ENCODE measurements around the gene INKA2.

Gene INKA2

DNA sequence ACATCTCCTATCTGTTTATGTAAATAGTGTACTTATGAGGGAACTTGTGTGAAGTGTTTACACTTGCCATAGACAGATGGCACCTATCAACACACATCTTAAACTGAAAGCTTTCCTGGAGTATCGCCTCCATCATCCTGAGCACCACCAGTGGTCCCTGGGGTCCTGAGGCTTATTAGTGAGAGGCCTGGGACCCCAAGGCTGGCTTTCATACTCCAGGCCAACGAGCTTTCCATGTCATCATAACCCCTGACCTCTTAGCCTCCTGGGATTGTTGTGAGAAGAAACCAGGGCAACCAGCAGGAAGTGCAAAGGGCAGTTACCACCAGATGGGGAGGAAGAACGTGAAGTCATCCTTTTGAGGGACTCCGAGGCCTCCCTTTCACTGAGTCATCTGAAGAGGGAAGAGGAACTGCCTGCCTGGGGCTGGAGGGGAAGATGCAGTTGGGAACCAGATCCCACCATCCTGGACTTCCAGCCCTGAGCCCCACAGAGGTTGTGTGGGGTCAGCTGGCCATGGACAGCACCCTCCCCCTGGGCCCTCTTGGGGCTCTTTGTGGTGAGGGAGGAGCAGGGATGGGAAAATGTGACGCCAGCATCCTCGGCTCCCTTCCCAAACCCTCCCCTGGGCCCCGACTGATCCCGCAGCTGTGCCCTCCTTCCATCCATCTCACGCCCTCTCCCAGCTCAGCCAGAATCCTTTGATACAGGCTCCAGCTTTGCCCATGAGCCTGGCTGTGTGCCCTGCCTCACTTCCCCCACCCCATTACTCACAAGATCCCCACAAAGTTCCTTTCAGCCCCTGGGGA, 5.8 kb downstream of the INKA2 start:
- FAIRE-seq (peak; percentile 36), DNase-seq (ENCODE audit: insufficient read length, low spot score) (peak; percentile 75)

DNA sequence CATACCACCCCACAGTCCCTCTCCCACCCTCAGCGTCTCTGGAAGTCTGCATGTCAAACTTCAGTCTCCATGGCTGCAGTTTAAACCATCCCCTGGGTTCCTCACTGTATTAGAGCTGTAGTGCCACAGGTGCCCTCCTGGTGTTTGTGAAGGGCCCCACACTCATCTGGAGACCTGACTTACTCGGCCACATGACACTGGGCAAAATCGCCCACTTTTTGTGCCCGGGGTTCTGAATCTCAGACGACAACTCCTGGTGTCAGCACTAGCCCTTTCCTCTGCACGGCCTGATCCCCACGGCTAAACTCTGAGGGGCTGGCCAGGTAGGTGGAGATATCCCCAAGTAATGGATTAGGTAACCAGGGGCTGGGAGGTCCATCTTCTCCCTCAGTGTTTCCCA, 6.5 kb downstream of the INKA2 start:
- DNase-seq (ENCODE audit: insufficient read length, low spot score): no peak
- TF ChIP-seq POLR2A (IDR thresholded peaks at IDR 0.05; ENCODE audit: low read depth, low read length): no peak
- no peak for FAIRE-seq

More for the DNA sequence above, 5.8 kb downstream of the INKA2 start:
- TF ChIP-seq POLR2A (IDR thresholded peaks at IDR 0.05; ENCODE audit: low read depth, low read length): no peak

DNA sequence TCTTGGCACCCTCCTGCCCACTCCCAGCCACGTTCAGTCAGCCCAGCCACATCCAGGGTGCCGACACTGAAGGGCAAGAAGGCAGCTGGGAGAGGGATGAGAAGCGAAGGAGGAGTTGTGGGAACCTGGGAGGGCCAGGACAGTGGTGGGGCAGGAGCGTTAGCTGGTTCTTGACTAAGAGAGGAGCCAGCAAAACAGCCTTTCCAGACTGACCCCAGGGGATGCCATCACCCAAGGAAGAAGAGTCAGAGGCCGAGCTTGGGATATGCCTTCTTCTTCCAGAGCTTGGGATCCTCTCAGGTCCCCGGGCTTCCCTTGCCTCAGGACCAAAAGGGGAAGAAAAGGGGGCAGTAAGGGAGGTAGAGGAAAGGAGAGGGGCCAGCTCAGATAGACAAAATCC, 7.2 kb downstream of the INKA2 start:
- no peak for DNase-seq (ENCODE audit: insufficient read length, low spot score)

DNA sequence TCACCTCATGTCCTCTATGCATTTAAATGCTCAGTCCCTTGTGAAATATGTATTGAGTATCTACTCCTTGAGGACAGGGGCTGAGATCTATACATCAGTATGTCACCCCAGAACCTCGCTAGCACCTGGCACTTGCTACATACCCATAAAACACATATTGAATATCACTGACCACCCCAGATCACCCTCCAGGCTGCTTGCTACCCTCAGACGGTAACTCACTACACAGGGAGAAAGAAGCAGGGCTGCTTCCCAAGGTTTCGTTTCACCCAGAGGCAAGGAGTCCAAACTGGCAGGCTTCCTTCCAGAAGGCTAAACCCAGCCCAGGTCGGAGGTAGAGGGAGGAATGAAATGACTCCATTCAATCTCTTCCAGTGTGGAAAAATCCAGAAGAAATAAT, 8.5 kb downstream of the INKA2 start:
- FAIRE-seq (no peak), DNase-seq (ENCODE audit: insufficient read length, low spot score) (no peak)
- no peak for TF ChIP-seq POLR2A (IDR thresholded peaks at IDR 0.05; ENCODE audit: low read depth, low read length)

More for the DNA sequence above, 7.2 kb downstream of the INKA2 start:
- no peak for TF ChIP-seq POLR2A (IDR thresholded peaks at IDR 0.05; ENCODE audit: low read depth, low read length)
- FAIRE-seq: no peak

DNA sequence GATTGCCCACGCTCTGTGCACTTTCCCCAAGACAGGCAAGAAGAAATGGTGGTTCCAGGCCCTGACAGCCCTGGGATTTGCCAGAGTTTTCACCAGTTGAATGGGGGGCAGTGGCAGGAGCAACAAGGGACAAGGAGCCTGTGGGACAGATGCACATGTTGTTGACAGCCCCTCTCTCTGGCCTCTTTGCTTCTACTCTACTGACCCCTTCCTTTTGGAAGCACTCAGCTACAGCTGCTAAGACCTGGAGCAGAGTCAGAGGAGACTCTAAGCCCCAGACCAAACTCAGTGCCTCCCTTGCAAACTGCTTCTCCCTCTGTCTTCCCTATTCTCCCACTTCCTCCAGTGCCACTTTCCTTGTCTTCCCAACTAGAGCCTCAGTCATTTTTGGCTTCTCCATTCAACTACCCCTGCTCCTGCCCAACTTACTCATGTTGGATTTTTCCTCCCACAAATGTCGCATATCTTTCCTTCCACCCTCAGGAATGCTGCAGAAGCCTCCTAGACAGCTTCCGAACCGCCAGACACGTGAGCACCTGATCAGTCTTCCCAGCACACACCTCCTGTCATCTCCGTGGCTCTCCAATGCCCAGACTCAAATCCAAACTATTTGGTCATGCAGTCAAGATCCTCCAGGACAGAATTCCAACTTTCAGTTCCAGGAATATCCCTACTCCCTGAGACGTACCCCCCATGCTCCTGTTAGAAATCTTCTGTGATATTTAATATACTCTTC, 9.1 kb downstream of the INKA2 start:
- FAIRE-seq: no peak
- TF ChIP-seq POLR2A (IDR thresholded peaks at IDR 0.05; ENCODE audit: low read depth, low read length): no peak
- no peak for DNase-seq (ENCODE audit: insufficient read length, low spot score)

DNA sequence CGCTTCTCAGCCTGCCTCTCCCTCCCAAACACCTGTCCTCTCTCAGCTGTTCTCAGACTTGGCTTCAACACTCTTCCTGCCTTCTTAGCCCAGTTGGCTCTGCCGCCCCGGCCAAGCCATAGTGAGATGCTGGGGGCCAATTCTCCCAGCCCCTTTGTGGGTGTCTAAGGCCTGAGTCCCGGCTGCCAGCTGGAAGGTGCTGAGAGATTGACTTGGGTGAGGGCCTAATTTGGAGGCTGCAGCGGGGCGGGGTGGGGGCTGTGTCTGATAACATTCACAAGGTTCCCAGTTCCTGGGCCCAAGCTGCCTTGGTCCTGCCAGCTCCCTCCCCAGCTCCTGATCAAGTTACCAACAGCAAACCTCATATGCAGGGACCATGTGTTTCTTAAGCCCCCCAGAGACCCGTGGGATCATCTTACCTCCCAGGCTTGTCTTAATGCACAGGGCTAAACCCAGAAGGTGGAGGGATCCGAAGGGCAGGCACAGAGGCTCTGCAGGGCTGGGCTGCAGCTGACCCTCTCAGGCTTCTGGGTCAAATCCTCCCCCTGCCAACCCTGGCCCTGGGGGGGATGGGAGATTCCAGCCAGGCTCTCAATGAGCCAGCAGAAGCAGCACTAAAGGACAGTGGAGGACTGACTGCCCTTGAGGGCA, 9.8 kb downstream of the INKA2 start:
- FAIRE-seq: no peak
- no peak for DNase-seq (ENCODE audit: insufficient read length, low spot score)
- TF ChIP-seq POLR2A (IDR thresholded peaks at IDR 0.05; ENCODE audit: low read depth, low read length): no peak

DNA sequence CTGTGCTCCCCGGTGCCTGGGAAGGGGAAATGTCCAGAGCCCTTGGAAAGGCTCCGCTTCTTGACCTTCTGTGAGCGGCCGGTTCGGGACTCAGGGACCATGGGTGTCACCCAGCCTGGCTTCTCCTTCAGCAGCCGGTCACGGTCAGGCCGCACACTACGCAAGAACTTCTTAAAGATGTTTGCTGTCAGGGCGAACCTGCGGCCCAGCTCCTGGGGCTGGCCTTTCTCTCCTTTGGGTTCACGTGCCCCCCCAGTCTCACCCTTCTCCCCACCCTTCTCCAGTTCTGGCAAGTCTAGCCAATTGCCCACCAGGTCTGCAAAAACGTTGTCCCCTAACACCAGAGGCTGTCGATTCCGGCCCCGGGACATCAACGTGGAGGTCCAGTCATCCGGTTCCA, 12.1 kb downstream of the INKA2 start:
- FAIRE-seq: no peak
- no peak for TF ChIP-seq POLR2A (IDR thresholded peaks at IDR 0.05; ENCODE audit: low read depth, low read length)

DNA sequence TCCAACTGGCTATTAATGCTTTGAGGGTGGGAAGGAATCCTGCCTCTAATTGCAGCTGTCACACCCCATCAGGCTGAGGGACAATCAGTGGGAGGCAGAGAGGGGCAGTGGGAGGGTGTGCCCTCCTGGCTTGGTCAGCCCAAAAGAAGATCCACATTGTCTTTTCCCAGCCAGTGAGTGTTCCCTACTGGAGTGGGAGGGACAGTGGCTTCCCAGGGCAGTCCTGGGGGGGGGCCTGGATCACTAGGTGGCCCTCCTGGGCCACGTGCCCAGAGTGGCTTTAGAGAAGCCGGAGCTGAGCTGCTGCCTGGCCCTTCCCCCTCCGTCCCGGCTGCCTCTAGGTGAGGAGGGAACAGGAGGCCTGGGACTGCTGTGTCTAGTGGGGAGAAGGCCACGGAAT, 14.0 kb downstream of the INKA2 start:
- FAIRE-seq: no peak
- TF ChIP-seq POLR2A (IDR thresholded peaks at IDR 0.05; ENCODE audit: low read depth, low read length): no peak
- no peak for DNase-seq (ENCODE audit: insufficient read length, low spot score)

More for the DNA sequence above, 12.1 kb downstream of the INKA2 start:
- no peak for DNase-seq (ENCODE audit: insufficient read length, low spot score)

DNA sequence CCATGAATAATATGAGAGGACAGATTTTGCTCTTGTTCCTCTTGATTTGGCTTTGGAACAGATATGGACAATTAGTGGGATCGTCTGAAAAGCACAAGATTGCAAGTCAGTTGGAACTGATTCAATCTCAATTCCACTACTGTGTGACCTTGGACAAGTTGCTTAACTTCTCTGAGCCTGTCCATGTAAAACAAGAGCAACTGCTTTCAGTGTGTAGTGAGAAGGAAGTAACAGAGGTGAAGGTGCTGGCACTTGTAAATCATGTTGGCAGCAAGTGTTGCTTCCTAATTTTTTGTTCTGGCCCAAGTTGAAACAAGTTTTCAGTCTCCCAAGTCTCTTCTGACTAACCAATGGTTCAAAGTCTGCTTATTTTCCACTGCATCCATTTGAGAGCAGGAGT, 15.3 kb downstream of the INKA2 start:
- no peak for TF ChIP-seq POLR2A (IDR thresholded peaks at IDR 0.05; ENCODE audit: low read depth, low read length)
- no peak for FAIRE-seq
- no peak for DNase-seq (ENCODE audit: insufficient read length, low spot score)

DNA sequence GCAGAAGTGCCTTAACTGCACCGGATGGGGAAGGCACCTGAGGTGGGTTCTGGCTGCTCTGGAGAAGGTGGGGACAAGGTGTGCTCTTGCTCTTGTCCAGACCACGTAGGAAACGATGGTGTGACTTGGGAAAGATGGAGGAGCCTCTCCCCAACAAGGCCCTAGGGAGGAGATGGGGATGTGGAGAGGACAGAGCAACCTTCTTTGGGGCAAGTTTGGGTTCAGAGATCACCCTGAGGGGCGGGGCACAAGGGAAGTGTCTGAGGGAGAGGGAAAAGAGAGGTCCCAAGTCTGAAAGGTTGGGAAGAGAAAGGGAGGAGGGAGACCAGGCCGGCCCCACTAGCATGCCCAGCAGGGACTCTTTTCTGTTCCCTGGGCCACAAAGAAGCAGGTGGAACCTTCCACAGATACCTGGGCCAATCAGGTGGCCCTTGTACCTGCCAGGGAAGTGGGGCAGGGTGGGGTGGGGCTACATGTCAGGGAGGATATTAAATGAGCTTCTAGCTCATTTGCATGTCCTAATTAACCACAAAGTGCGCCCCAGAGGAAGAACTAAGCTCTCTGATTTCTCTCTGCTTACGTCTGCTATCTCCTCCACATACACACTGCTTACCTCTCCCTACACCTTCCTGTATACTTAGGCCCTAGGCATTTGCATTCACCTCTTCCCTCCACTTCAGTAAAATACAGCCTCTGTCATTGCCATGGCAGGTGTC, 15.9 kb downstream of the INKA2 start:
- no peak for DNase-seq (ENCODE audit: insufficient read length, low spot score)
- FAIRE-seq: no peak
- no peak for TF ChIP-seq POLR2A (IDR thresholded peaks at IDR 0.05; ENCODE audit: low read depth, low read length)

DNA sequence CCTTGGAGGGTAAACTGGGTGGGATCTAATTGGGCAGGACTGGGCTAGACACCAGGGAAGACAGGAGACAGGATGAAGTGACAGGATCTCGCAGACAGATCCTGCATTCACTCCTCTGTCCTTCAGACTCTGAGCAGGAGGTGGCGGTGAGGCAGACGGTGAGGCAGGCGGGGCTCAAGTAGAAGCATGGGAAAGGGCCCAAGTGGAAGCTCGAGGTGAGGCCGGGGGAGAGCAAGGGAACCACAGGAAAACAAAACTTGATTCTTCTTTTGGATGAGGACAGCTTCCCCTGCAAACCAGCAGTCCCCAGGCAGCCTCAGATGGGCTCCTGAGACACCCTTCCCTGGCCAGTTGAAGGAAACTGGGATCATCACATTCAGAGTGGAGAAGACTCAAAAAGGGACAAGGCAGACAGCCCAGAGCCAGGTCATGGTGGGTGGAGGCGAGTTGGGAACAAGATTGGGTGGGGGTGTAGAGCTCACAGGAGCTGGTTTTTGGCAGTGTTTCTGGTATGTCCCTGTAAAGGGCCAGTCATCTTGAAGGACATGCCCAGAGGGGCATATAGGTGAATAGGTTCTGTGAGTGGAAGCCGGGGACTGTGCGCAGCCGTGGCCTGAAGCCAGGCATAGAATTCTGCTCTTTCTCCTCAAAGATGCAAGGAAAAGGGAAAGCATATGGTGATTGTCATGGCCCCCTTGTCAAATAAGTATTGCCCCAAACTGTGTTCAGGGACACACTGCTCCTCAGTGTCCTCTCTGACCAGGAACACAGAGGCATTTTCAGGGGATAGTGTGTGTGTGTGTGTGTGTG, 18.0 kb downstream of the INKA2 start:
- FAIRE-seq (no peak), DNase-seq (ENCODE audit: insufficient read length, low spot score) (no peak)
- no peak for TF ChIP-seq POLR2A (IDR thresholded peaks at IDR 0.05; ENCODE audit: low read depth, low read length)

DNA sequence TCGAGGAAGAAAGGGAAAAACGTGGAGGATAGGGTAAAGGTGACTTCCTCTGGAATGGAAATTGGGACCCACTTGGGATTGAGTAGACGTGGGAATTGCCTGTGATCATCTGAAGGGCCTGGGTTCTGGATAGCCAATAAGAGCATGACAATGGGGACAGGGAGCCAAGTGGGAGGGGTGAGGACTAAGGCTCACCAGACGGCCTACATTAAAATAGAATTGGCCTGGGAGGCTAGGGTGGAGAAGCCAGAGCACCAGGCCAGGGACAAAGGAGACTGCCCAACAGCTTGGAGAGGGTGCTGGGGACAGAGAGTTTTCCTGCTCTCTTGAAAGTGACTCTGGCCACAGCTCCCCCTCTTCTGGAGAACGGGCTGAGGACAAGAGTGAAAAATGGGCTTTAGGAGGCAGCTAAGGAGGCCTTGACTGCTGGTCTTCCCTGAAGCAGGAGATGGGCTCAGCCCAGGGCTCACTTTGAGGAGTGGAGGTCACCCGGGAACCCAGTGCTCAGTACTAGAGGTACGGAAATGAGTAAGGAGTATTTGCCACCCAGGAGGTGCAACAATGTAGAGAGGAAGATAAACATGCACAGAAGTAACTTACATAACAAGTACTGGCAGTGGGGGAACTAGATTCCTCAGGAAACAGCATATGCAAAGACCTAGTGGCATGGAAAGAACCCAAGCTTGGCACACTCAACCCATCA, 18.8 kb downstream of the INKA2 start:
- FAIRE-seq (no peak), DNase-seq (ENCODE audit: insufficient read length, low spot score) (no peak)
- no peak for TF ChIP-seq POLR2A (IDR thresholded peaks at IDR 0.05; ENCODE audit: low read depth, low read length)

Measured in H54 (cell line).